ENCODE data around the gene HOXC6.

GRCh38 chr12:54019091-54019811 is 9.0 kb upstream of the HOXC6 start:
- TF ChIP-seq NPAS2 (CRISPR knock-in tag; IDR thresholded peaks at IDR 0.05; ENCODE audit: borderline replicate concordance) (no peak), MED13 (CRISPR knock-in tag; IDR thresholded peaks at IDR 0.05) (no peak), FOXM1 (CRISPR knock-in tag; IDR thresholded peaks at IDR 0.05) (no peak)
- TF ChIP-seq, protein P1, sequence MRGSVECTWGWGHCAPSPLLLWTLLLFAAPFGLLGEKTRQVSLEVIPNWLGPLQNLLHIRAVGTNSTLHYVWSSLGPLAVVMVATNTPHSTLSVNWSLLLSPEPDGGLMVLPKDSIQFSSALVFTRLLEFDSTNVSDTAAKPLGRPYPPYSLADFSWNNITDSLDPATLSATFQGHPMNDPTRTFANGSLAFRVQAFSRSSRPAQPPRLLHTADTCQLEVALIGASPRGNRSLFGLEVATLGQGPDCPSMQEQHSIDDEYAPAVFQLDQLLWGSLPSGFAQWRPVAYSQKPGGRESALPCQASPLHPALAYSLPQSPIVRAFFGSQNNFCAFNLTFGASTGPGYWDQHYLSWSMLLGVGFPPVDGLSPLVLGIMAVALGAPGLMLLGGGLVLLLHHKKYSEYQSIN (CRISPR knock-in tag; IDR thresholded peaks at IDR 0.05; ENCODE audit: borderline replicate concordance) = no peak

Data from HepG2 (cell line).